IMR-90 (cell line): ENCODE data around the gene SNAP25. TPM values are rescaled to one million over a fixed set of nuclear protein-coding genes. Genes with fewer than 3 reads are reported as not detected.
A peak's percentile ranks its signal among the peaks of the same experiment; 100 is the strongest.

ENCODE experiments used
- ATAC-seq: fragments of 200-7000 bp; cut with Tn5 transposase; 2 replicates; pipeline ENCODE4 v1.9.1; 2020; ENCODE audit warnings: low read depth, mild to moderate bottlenecking, moderate library complexity
- BruUV-seq: library from RNA; stranded (reverse); fragments of 400-500 nt; replicated peaks from 2 replicates; lab custom pipeline; 2021; lab: Mats Ljungman, UMichigan
- CTCF ChIA-PET: fragments of 300-600 bp; formaldehyde crosslinking; extraction: SDS; loops from one replicate; lab custom pipeline; 2021; ENCODE audit warnings: antibody characterized with exemption; lab: Yijun Ruan, JAX
- POLR2A ChIA-PET: fragments of 300-600 bp; sonication (Branson Sonifier 250); formaldehyde crosslinking; loops from one replicate; lab custom pipeline; 2022; ENCODE audit warnings: antibody characterized with exemption; ENCODE audit not compliant: unreplicated experiment; lab: Charles Lee
- DNase-seq: peaks from one replicate; pipeline ENCODE4 v3.0.0; 2013
- H2AFZ ChIP-seq: replicated peaks from 2 replicates; pipeline ENCODE3; 2013; ENCODE audit warnings: low read length, mild to moderate bottlenecking; ENCODE audit not compliant: poor library complexity
- H2AK5ac ChIP-seq: 2 replicates; pipeline ENCODE4 v1.6.1; 2013; ENCODE audit warnings: low read depth, low read length, inconsistent platforms
- H2AK9ac ChIP-seq: replicated peaks from 2 replicates; pipeline ENCODE3; 2013; ENCODE audit warnings: mild to moderate bottlenecking, low read depth, low read length, moderate library complexity; ENCODE audit not compliant: poor library complexity
- H2BK120ac ChIP-seq: 2 replicates; pipeline ENCODE4 v1.6.1; 2013; ENCODE audit warnings: low read depth, low read length, inconsistent platforms
- H2BK15ac ChIP-seq: 3 replicates; pipeline ENCODE4 v1.6.1; 2013; ENCODE audit warnings: low read depth, low read length, inconsistent platforms
- H2BK20ac ChIP-seq: 2 replicates; pipeline ENCODE4 v1.6.1; 2013; ENCODE audit warnings: low read depth, mild to moderate bottlenecking, inconsistent platforms, low read length, moderate library complexity
- H2BK5ac ChIP-seq: 2 replicates; pipeline ENCODE4 v1.6.1; 2013; ENCODE audit warnings: mild to moderate bottlenecking, low read depth, low read length, inconsistent platforms; ENCODE audit not compliant: poor library complexity, severe bottlenecking
- H3K14ac ChIP-seq: replicated peaks from 2 replicates; pipeline ENCODE4 v1.6.1; 2013; ENCODE audit warnings: low read depth, low read length, inconsistent platforms
- H3K18ac ChIP-seq: 2 replicates; pipeline ENCODE4 v1.6.1; 2013; ENCODE audit warnings: low read depth, low read length, control low read depth
- H3K23ac ChIP-seq: 2 replicates; pipeline ENCODE4 v1.6.1; 2013; ENCODE audit warnings: low read depth, low read length, inconsistent platforms
- H3K27ac ChIP-seq: 2 replicates; pipeline ENCODE4 v1.5.1; 2013; ENCODE audit warnings: mild to moderate bottlenecking, control low read depth, low read length; ENCODE audit not compliant: insufficient read depth
- H3K27me3 ChIP-seq: 2 replicates; pipeline ENCODE4 v1.6.1; 2013; ENCODE audit warnings: low read length; ENCODE audit not compliant: control insufficient read depth, insufficient read depth
- H3K36me3 ChIP-seq: 2 replicates; pipeline ENCODE4 v1.6.1; 2013; ENCODE audit warnings: low read length, mixed read lengths; ENCODE audit not compliant: control insufficient read depth, insufficient read depth
- H3K4ac ChIP-seq: 2 replicates; pipeline ENCODE4 v1.6.1; 2013; ENCODE audit warnings: low read depth, low read length, inconsistent platforms
- H3K4me1 ChIP-seq: 2 replicates; pipeline ENCODE4 v1.6.1; 2013; ENCODE audit warnings: low read length, mixed read lengths; ENCODE audit not compliant: control insufficient read depth, insufficient read depth
- H3K4me2 ChIP-seq: 2 replicates; pipeline ENCODE4 v1.6.1; 2013; ENCODE audit warnings: low read depth, mild to moderate bottlenecking, control low read depth, low read length, moderate library complexity
- H3K4me3 ChIP-seq: 2 replicates; pipeline ENCODE4 v1.5.1; 2013; ENCODE audit warnings: low read depth, mild to moderate bottlenecking, control low read depth, low read length, moderate library complexity; ENCODE audit not compliant: insufficient read depth
- H3K56ac ChIP-seq: 2 replicates; pipeline ENCODE4 v1.6.1; 2013; ENCODE audit warnings: low read length, inconsistent platforms; ENCODE audit not compliant: insufficient read depth; ENCODE audit errors: extremely low read depth
- H3K79me1 ChIP-seq, 2 experiments: 2 replicates each; pipeline ENCODE4 v1.6.1; 2013; ENCODE audit warnings: low read length in 2 of 2, inconsistent platforms in 1 of 2, low read depth in 1 of 2
- H3K9ac ChIP-seq: 2 replicates; pipeline ENCODE4 v1.6.1; 2013; ENCODE audit warnings: low read depth, low read length, control low read depth
- H3K9me1 ChIP-seq: 2 replicates; pipeline ENCODE4 v1.6.1; 2013; ENCODE audit warnings: low read length, inconsistent platforms; ENCODE audit not compliant: insufficient read depth
- H3K9me3 ChIP-seq: 2 replicates; pipeline ENCODE4 v1.6.1; 2013; ENCODE audit warnings: low read length; ENCODE audit not compliant: control insufficient read depth, insufficient read depth
- H4K20me1 ChIP-seq: 2 replicates; pipeline ENCODE4 v1.6.1; 2013; ENCODE audit warnings: low read length, inconsistent platforms; ENCODE audit not compliant: insufficient read depth
- H4K5ac ChIP-seq: 2 replicates; pipeline ENCODE4 v1.6.1; 2013; ENCODE audit warnings: mild to moderate bottlenecking, low read depth, low read length, control low read depth
- H4K8ac ChIP-seq, 2 experiments: 2 replicates each; pipeline ENCODE4 v1.6.1; 2013; ENCODE audit warnings: low read depth in 2 of 2, low read length in 2 of 2, control low read depth in 1 of 2, inconsistent platforms in 1 of 2
- H4K91ac ChIP-seq: 2 replicates; pipeline ENCODE4 v1.6.1; 2013; ENCODE audit warnings: low read depth, low read length, inconsistent platforms; ENCODE audit not compliant: insufficient read depth
- BHLHE40 ChIP-seq: fragments of 150-350 bp; IDR thresholded peaks from 2 replicates; pipeline ENCODE4 v1.6.1; 2016; ENCODE audit warnings: mild to moderate bottlenecking, low read depth, low read length
- CEBPB ChIP-seq: IDR thresholded peaks from 2 replicates; pipeline ENCODE4 v1.6.1; 2012; ENCODE audit warnings: low read depth, low read length, improper control_type of control experiment
- CHD1 ChIP-seq: IDR thresholded peaks from 2 replicates; pipeline ENCODE4 v1.6.1; 2012; ENCODE audit warnings: low read depth, low read length, improper control_type of control experiment
- FOS ChIP-seq: fragments of 150-350 bp; IDR thresholded peaks from 2 replicates; pipeline ENCODE4 v1.6.1; 2016; ENCODE audit warnings: low read depth, low read length
- MAFK ChIP-seq: IDR thresholded peaks from 2 replicates; pipeline ENCODE4 v1.6.1; 2012; ENCODE audit warnings: low read depth, low read length, improper control_type of control experiment
- MAZ ChIP-seq: IDR thresholded peaks from 2 replicates; pipeline ENCODE4 v1.6.1; 2012; ENCODE audit warnings: low read depth, mild to moderate bottlenecking, low read length, improper control_type of control experiment, moderate library complexity, borderline replicate concordance
- MXI1 ChIP-seq: IDR thresholded peaks from 2 replicates; pipeline ENCODE4 v1.6.1; 2012; ENCODE audit warnings: low read depth, mild to moderate bottlenecking, low read length, moderate library complexity, borderline replicate concordance
- POLR2A ChIP-seq: IDR thresholded peaks from 2 replicates; pipeline ENCODE4 v1.6.1; 2012; ENCODE audit warnings: mild to moderate bottlenecking, low read depth, low read length
- RCOR1 ChIP-seq: IDR thresholded peaks from 2 replicates; pipeline ENCODE4 v1.6.1; 2012; ENCODE audit warnings: mild to moderate bottlenecking, low read length, improper control_type of control experiment; ENCODE audit not compliant: insufficient replicate concordance
- WGBS, 2 experiments: methylation state at CpG; one replicate each; pipeline versions ENCODE4 v1.1.5 to v1.1.7; 2013; ENCODE audit warnings: missing lambda C conversion rate in 2 of 2; ENCODE audit not compliant: insufficient read length in 1 of 2; ENCODE audit errors: extremely low coverage in 2 of 2; 5-methylcytosine and 5-hydroxymethylcytosine counted together
- dilution Hi-C: fragments of 300-500 bp; cut with HindIII; formaldehyde crosslinking; loops from one replicate; pipeline ENCODE4 v1.14.3; 2018; ENCODE audit warnings: low sequenced_read_pairs; ENCODE audit not compliant: unreplicated experiment
- in situ Hi-C: fragments of 300-500 bp; cut with MboI; formaldehyde crosslinking; loops from 3 replicates; pipeline ENCODE4 v1.14.3; 2019; ENCODE audit warnings: low sequenced_read_pairs, inconsistent platforms, mixed read lengths
- intact Hi-C: fragments of 100-400 bp; cut with micrococcal nuclease; formaldehyde crosslinking; loops from 2 replicates; pipeline ENCODE4 v1.10.0; 2022
- polyA plus RNA-seq, 3 experiments: library from polyadenylated mRNA; depleted of rRNA; stranded (reverse); fragments of >200 nt; gene quantifications; 2 replicates each; pipeline ENCODE4 v1.2.3, GENCODE V29; 2012; ENCODE audit warnings: low replicate concordance in 1 of 3
- total RNA-seq: library from RNA; depleted of rRNA; stranded (reverse); fragments of >200 nt; gene quantifications from 2 replicates; pipeline ENCODE4 v1.2.3, GENCODE V29; 2012
- TF ChIP-seq, protein P1 (sequence below): fragments of 150-350 bp; IDR thresholded peaks from 2 replicates; pipeline ENCODE4 v1.6.1; 2016; ENCODE audit warnings: low read depth, mild to moderate bottlenecking, low read length, moderate library complexity, borderline replicate concordance

Gene SNAP25
- total and polyA plus RNA-seq, 2 of the 4 experiments (the other 2 are of a cell fraction) = 1.1 to 2.8 TPM

DNA sequence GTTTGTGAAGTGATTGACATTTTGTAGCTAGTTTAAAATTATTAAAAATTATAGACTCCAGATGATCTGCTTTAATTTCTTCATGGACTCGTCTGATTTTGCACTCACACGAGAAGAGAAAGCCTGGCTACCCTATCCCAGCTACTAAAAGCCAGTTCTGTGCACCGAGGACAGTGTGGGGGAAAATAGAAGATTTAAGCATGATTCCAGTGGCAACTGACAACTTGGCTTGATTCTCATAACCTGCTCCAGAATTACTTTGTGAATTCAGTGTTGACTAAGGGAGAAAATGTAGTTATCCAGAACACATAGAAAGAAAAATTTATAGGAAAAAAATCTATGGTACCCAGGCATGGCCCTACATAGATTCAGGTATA is 88.7 kb downstream of the SNAP25 start:
- Histone ChIP-seq H3K4me3 (no peak overlapping the region), H3K4ac (peak overlapping the region; percentile 90), H3K36me3 (no peaks in the 10 kb centered on the region; the same call in 1 of the 2 replicates), H2BK120ac (peak overlapping the region; percentile 95), H2AK5ac (no peak overlapping the region), H4K8ac (peak overlapping the region; percentile 55 to 88), H2AFZ (no peak overlapping the region), H3K79me1 (no peaks in the 10 kb centered on the region), H3K27me3 (no peaks in the 10 kb centered on the region; the same call in 1 of the 2 replicates), H3K4me1 (peaks cover 31% of the 10 kb centered on the region), H3K9me3 (no peaks in the 10 kb centered on the region), H3K23ac (peak overlapping the region; percentile 66; the same call in 1 of the 2 replicates), H2AK9ac (no peak overlapping the region), H2BK15ac (peak overlapping the region; percentile 69; the same call in 1 of the 3 replicates), H3K9ac (no peak overlapping the region), H3K4me2 (peak overlapping the region; percentile 62), H3K14ac (peak overlapping the region; percentile 61; the same call in 1 of the 2 replicates), H3K27ac (peak overlapping the region; percentile 98), H4K91ac (peak overlapping the region; percentile 74), H4K5ac (peak overlapping the region; percentile 99), H4K20me1 (no peaks in the 10 kb centered on the region), H2BK20ac (peak overlapping the region; percentile 97), H3K56ac (peak overlapping the region; percentile 52), H2BK5ac (peak overlapping the region; percentile 78), H3K9me1 (peaks cover 15% of the 10 kb centered on the region), H3K18ac (peak overlapping the region; percentile 99)
- intact Hi-C loops (loop anchor here (5.0 kb wide), 1 partner anchor 90 kb away; the partner anchor contains the start of gene SNAP25), in situ Hi-C loops (no loop called here), dilution Hi-C loops (no loop called here)
- DNase-seq (no peak), ATAC-seq (peak; percentile 24)
- TF ChIP-seq CEBPB (no peak), MAFK (no peak), BHLHE40 (no peak), FOS (no peak), CHD1 (no peak), MAZ (no peak), MXI1 (no peak), RCOR1 (no peak), POLR2A (no peak)
- TF ChIP-seq, protein P1, sequence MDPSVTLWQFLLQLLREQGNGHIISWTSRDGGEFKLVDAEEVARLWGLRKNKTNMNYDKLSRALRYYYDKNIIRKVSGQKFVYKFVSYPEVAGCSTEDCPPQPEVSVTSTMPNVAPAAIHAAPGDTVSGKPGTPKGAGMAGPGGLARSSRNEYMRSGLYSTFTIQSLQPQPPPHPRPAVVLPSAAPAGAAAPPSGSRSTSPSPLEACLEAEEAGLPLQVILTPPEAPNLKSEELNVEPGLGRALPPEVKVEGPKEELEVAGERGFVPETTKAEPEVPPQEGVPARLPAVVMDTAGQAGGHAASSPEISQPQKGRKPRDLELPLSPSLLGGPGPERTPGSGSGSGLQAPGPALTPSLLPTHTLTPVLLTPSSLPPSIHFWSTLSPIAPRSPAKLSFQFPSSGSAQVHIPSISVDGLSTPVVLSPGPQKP = no peak
- POLR2A ChIA-PET = no interaction called here
- no TSS peak for BruUV-seq
- no CpG with 5 or more reads among the region's 3 CpGs for WGBS, 2 experiments
- CTCF ChIA-PET = no interaction called here
